HCEC 1CT (cell line): ENCODE results near the gene MAGEF1.

Experiments used
- DNase-seq: peaks from one replicate; pipeline ENCODE4 v3.0.0-alpha.2; 2017

MAGEF1 gene

GRCh38 chr3:184688251-184688881, 23.5 kb downstream of the MAGEF1 start:
- peak; percentile 87 for DNase-seq

- DNase-seq: no peak
Observed at GRCh38 chr3:184687363-184688015, 24.4 kb downstream of the MAGEF1 start.

GRCh38 chr3:184685646-184686045, 26.2 kb downstream of the MAGEF1 start:
- DNase-seq: no peak

- no peak for DNase-seq
Observed at GRCh38 chr3:184685055-184685454, 26.8 kb downstream of the MAGEF1 start.

GRCh38 chr3:184683900-184684560, 27.8 kb downstream of the MAGEF1 start:
- DNase-seq: no peak

GRCh38 chr3:184683234-184683633, 28.6 kb downstream of the MAGEF1 start:
- no peak for DNase-seq

GRCh38 chr3:184682671-184683070, 29.2 kb downstream of the MAGEF1 start:
- no peak for DNase-seq

- no peak for DNase-seq
Observed at GRCh38 chr3:184680385-184681345, 31.2 kb downstream of the MAGEF1 start.

GRCh38 chr3:184679056-184679816, 32.6 kb downstream of the MAGEF1 start:
- DNase-seq: no peak

- DNase-seq: no peak
Observed at GRCh38 chr3:184678317-184679055, 33.4 kb downstream of the MAGEF1 start.

GRCh38 chr3:184677344-184678316, 34.2 kb downstream of the MAGEF1 start:
- DNase-seq: no peak

- no peak for DNase-seq
Observed at GRCh38 chr3:184676927-184677326, 34.9 kb downstream of the MAGEF1 start.

GRCh38 chr3:184674626-184675025, 37.2 kb downstream of the MAGEF1 start:
- DNase-seq: no peak

- no peak for DNase-seq
Observed at GRCh38 chr3:184672977-184673870, 38.6 kb downstream of the MAGEF1 start.

- DNase-seq: no peak
Observed at GRCh38 chr3:184672335-184672734, 39.5 kb downstream of the MAGEF1 start.

GRCh38 chr3:184670091-184670602, 41.7 kb downstream of the MAGEF1 start:
- DNase-seq: no peak

GRCh38 chr3:184669578-184669977, 42.3 kb downstream of the MAGEF1 start:
- DNase-seq: no peak

- no peak for DNase-seq
Observed at GRCh38 chr3:184666442-184666841, 45.4 kb downstream of the MAGEF1 start.

- DNase-seq: no peak
Observed at GRCh38 chr3:184665101-184665500, 46.8 kb downstream of the MAGEF1 start.
